GM19351 (cell line): Measurements from ENCODE around the gene UNC5C.

ENCODE experiments used
- ATAC-seq: cut with Tn5 transposase; IDR thresholded peaks from one replicate; pipeline ENCODE4 v1.9.1; 2021; ENCODE audit warnings: mild to moderate bottlenecking, moderate library complexity; ENCODE audit not compliant: unreplicated experiment

Gene UNC5C

GRCh38 chr4:95546866-95547714, 1.7 kb downstream of the UNC5C start:
- no peak for ATAC-seq

- no peak for ATAC-seq
These were observed 2.6 kb downstream of the UNC5C start for GRCh38 chr4:95546221-95546620.

- no peak for ATAC-seq
These were observed 3.2 kb downstream of the UNC5C start for GRCh38 chr4:95545546-95545945.

- ATAC-seq, result no peak
These were observed 4.4 kb downstream of the UNC5C start for GRCh38 chr4:95544113-95545103.

- peak; percentile 71 for ATAC-seq
These were observed 6.7 kb downstream of the UNC5C start for GRCh38 chr4:95541889-95542607.

- no peak for ATAC-seq
These were observed 7.7 kb downstream of the UNC5C start for GRCh38 chr4:95541094-95541493.

GRCh38 chr4:95540227-95540626, 8.5 kb downstream of the UNC5C start:
- no peak for ATAC-seq

GRCh38 chr4:95539106-95539505, 9.7 kb downstream of the UNC5C start:
- no peak for ATAC-seq

- no peak for ATAC-seq
These were observed 10.8 kb downstream of the UNC5C start for GRCh38 chr4:95537863-95538488.

GRCh38 chr4:95537191-95537590, 11.6 kb downstream of the UNC5C start:
- no peak for ATAC-seq

- no peak for ATAC-seq
These were observed 12.1 kb downstream of the UNC5C start for GRCh38 chr4:95536650-95537049.

- no peak for ATAC-seq
These were observed 13.6 kb downstream of the UNC5C start for GRCh38 chr4:95535180-95535579.

- no peak for ATAC-seq
These were observed 14.7 kb downstream of the UNC5C start for GRCh38 chr4:95534032-95534431.

GRCh38 chr4:95533254-95533653, 15.5 kb downstream of the UNC5C start:
- ATAC-seq, result no peak

- no peak for ATAC-seq
These were observed 16.5 kb downstream of the UNC5C start for GRCh38 chr4:95532305-95532704.

GRCh38 chr4:95531141-95531540, 17.6 kb downstream of the UNC5C start:
- ATAC-seq, result no peak

- no peak for ATAC-seq
These were observed 18.8 kb downstream of the UNC5C start for GRCh38 chr4:95529946-95530345.

- ATAC-seq, result no peak
These were observed 20.3 kb downstream of the UNC5C start for GRCh38 chr4:95528388-95528948.

- ATAC-seq, result no peak
These were observed 22.7 kb downstream of the UNC5C start for GRCh38 chr4:95526075-95526474.

GRCh38 chr4:95524729-95525128, 24.0 kb downstream of the UNC5C start:
- no peak for ATAC-seq
